NCI-H524 treated with DMSO at 0.1 percent for 48 hours (cell line): ENCODE results near the gene SCN5A.
"Not testable (repeated sequence)": the region's sequence is repeated elsewhere in the genome, so short reads cannot be mapped to it uniquely, and the experiment has no call there.

ENCODE experiments used
- DNase-seq: peaks from one replicate; lab custom pipeline; 2025; lab: John Stamatoyannopoulos, UW

SCN5A gene

DNA sequence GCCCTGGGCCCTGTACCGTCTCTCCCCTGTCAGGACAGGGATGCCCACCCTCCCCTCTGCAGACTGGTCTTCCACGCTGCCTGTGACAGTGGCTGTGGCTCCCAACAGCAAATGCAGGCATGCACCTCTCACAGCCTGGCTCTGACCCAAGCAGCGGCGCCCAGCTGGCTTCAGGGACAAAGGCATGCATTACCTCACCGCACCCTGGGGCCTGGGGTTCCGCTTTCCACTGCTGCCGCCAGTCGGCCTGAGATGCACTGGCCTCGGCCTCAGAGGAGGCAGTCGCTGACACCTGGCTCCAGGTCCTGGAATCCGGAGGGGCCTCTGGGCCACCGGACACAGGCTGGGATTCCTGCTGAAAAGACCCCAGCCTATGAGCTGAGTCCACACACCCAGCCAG lies 70.3 kb downstream of the SCN5A start:
- DNase-seq: no peak

DNA sequence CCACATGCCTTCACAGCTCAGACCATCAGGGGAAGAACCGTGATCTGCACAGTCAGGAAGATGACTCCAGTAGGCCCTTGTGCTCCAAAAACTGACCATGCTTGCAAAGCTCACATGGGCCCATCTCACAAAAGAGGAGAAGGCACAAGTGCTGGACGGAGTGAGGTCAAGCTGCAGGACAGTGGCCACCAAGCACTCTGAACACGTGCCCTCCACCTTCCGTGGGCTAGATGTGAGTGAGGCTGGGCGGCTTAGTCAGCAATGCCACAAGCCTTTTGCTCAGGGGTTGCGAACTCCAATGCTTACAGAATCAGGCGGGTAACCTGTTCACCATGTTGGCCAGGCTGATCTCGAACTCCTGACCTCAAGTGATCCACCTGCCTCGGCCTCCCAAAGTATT lies 70.9 kb downstream of the SCN5A start:
- no peak for DNase-seq

DNA sequence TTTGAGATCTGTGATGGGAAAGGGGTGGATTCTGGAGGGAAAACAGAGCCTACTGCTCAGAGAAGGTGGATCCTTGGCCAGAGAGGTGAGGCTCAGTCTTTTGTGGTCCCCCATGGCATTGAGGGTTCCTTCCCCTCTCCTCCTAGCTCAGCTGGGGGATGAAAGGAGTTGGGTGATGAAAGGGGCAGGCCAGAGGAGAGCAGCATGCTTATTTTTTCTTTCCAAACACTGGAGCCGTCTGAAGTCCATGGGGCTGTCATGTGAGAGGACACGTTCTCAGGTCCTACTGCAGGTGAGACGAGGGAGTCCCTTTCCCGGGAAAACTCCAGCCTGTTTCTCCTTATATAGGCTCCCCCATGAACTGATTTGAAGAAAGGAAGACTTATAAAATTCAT lies 71.4 kb downstream of the SCN5A start:
- no peak for DNase-seq

DNA sequence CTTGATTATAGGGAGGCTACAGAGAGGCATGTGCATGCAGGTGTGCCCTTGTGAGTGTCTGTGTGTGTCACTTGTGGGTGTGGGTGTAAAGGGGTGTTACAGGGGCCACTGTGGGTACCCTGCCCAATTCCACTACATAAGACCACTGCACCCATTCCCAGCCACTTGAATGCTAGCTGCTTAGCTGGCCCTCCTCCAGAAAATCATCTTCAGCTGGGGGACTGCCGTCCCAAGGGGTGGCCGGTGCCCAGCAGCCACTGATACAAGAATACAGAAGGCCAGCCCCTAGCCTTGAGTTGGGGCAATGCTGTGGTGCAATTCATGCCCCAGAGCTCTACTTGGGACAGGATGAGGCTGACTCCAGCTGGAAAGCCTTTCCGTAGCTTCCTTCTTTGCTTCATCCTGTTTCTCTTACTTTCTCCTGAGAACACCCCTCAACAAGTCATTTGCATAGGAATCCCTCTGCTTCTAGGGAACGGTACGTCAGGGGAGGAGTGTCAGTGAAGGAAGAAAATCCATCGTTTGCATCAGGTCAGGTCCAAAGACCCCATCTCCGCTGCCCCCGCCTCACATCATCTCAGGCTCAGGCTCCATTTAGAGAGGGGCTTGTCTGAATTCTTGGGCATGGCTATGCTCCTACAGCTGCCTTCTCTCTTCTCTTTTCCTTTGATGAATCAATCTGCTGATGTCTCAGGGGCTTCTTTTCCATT lies 72.0 kb downstream of the SCN5A start:
- DNase-seq: no peak

DNA sequence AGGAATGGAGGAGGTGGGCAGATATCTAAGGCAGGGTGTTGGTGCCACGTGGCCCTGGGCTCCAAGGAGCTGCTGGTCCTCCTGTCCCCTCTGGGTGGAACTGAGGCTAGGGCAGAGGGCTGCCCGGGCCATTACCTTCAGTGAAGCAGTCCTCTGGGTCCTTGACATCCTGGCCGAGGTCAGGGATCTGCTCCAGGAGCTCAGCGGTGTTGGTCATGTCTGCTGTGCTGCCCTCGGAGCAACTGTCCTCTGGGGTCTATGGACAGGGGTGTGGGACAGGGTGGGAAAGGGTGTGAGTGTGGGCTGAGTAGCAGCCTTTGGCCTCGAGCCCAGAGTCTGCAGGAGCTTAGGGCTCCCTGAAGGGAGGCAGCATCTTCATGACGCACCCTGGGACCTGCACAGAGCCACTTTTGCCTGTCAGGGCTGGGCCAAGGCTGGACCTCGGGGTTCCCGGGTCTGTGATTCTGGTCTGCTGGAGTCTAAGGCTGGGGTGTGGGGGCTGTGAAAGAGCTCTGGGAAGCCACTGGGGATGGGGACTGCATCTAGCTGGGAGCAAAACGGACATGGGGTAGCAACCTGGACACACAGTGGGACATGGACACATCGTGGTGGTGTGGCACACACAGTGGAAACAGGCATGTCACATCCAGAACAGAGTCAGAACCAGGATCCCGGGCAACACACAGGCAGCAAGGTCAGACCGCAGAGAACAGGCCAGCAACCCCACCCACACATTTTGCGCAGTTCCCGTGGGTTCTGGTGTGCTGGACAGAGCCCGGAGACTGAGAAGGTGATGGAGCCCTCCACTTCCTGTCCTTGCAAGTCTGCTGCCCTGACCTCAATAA lies 72.7 kb downstream of the SCN5A start:
- DNase-seq: no peak

DNA sequence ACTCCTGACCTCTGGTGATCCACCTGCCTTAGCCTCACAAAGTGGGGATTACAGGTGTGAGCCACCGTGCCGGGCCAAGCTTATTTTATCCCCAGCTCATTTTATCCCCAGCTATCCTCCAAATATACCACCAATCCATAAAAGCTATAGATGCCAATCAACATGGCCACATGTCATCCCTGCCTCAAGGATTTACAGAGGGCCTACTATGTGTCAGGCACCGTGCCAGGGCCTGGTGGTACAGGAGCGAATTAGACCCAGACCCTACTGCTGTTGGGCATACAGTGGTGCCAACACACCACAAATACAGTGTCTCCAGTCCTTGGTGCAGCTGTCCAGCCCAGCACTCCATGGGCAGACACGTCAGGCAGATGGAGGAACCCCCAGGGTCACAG lies 73.4 kb downstream of the SCN5A start:
- no peak for DNase-seq

DNA sequence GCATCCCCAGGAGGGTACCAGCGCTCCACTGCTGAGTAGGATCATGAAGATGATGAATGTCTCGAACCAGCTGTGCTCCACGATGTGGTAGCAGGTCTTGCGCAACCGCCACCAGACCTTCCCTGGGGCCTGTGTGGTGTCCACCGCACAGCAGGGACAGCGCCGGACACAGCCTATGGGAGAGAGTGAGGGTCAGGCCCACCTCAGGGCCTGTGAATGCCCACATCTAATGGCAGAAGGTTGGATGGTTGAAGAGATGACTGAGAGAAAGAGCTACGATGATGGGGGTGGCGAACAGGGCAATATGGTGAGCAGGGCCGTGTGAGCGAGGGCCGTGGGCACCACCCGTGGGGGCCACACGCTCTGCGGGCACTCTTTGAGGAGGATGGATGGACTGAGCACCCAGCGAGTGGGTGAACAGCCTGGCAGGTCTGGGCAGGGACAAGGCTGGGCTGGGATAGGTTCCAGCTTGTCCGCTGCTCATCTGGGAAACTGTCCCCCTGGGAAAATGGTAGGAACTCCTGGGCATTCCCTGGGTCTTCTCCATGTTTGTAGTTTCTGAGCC lies 74.1 kb downstream of the SCN5A start:
- DNase-seq: no peak

DNA sequence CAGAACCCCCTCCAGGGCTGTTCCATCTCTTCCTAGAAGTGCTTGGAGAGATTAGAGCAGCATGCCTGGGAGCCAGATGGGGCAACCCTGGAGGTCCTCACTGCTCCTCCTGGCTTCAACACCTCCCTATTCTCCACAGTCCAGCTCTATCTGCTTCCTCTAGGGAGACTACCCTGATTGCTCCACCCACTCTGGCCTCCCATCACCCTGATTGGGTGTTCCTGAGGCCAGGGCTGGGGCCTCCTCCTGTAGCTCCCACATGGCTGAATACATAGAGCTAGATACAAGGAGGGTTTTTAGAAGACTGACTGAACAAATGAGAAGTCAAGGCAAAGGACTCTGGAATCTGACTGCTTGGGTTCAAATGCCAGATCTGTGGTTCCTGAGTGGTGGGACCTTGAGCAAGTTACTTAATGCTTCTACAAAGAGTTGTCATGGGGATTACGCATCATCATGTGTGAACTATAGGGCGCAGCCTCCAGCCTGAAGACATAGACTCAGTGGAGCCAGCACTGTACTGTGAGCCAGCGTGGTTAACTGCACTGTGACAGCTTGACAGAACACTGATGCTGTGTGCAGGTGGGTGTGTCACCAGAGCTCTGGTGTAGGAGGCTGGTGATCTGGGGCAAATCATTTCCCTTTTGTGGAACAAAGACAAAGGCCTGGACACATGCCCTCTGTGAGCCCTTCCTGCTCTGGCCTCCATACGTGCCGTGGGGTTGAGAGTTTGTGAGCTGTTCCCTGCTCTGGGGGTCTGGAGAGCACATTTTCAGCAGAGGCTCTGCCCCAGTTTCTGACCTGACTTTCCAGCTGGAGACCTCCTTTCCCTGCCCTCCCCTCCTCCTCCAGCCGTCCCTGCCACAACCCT lies 74.8 kb downstream of the SCN5A start:
- no peak for DNase-seq

DNA sequence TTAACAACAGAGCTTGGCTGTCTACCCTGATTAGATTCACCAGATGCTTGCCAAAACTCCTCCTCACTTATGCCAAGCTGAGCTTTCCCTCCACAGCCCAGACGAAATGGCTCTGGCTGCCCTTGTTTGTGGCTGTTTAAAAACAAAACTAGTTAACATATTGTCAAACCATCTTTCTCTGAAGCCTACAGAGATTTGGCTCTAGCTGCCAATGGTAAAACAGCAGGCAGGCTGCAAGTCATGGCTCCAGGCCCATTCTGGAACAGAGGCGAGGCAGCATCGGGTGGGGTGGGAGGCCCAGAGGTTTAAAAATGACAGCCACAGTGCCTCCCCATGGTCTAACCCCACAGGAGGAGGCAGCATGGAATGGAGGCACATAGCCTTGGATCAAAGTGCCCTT lies 75.9 kb downstream of the SCN5A start:
- DNase-seq: no peak

DNA sequence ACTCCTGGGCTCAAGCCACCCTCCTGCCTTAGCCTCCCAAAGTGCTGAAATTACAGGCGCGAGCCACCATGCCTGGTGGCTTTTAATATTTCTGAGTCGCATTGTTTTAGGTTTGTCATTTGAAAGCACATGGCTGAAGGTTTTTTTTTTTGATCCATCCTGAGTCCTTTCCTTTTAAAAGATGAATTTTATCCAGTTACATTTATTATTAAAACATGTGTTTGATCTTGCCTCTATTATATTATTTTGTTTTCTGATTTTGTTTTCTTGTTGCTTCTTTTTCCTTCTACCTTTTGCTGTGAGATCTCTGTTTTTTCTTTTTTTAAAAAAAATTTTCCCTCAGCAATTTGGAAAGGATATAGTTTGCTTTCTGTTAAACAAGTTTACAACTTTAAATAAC lies 76.4 kb downstream of the SCN5A start:
- DNase-seq: no peak

DNA sequence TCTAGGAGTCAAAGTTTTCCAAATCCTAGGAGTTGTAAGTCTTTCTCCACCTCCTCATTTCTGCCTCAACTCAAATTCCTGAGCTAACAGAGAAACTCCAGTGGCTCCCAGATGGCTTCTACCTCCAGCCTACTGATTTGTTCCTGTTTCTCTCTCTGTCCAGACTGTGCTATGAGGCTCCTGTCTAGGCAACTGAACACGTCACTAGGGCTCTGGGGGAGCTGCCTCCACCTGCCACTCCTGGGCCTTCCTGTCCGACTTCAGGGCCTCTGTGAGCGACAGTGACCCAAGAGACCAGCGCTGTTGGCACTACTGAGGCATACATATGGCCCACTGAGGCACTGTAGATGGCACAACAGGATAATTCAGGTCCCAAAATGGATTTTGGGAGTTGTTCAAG lies 82.0 kb downstream of the SCN5A start:
- DNase-seq: no peak

DNA sequence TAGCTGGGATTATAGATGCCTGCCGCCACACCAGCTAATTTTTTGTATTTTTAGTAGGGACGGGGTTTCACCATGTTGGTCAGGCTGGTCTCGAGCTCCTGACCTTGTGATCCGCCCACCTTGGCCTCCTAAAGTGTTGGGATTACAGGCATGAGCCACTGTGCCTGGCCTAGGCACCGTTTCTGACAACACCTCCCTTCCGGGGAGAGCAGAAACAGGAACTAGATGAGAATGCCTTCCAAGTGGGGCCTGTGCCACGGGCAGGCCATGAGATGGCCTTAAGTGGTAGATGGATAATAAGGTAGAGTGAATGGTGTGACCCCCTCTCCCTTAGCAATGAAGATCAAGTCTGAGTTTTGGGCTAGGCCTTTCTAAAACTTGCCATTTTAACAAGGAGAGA lies 82.7 kb downstream of the SCN5A start:
- not testable (repeated sequence) for DNase-seq

DNA sequence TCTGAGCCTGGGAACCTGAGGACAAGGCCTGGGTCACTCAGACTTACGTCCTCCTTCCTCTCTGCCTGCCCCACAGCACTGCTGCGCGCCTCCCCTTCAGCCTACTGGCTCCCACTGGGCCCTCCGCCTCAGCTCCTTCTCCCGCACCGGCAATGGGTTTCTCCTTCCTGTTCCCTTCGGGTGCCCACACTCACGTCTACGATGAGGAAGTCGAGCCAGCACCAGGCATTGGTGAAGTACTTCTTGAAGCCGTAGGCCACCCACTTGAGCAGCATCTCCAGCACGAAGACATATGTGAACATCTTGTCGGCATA lies 83.3 kb downstream of the SCN5A start:
- DNase-seq: no peak

DNA sequence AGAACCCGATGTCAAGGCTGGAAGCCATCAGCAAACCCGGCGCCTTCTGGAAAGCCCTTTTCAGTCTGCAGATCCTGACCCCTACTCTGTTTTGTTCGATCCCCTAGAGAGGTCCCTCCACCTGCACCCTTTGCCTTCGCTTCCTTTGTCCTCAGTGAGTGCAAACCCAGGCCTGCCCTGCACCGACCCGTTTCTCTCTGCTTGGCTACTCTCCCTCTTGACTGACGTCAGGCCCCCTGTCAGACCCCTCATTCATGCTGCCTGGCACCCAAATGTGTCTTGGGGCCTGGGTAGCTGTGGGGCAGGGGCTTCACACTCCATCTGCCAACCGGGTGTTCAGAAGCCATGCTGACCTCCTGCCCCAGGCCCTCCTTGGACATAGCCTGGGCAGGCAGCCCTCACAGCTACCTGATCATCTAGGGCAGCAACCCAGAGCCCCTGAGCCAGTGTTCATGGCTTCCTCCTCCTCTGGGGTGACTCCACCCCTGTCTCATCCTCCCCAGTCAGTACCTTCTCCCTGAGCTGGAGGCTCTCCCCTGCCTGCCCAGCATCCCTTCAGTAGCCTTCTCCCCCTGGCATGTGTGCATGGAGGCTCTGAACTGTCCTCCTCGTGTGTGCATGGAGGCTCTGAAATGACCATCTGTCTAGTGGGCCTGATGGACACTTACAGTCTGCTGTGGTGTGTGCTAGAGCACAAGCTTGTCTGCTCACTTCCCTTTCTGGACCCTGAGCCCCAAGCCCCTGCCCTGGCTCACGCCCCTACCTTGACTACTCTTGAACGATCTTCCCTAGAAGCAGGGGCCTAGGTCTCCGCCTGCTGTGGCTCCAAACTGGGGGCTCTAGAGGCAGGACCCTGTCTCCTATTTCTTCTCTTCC lies 83.9 kb downstream of the SCN5A start:
- no peak for DNase-seq

DNA sequence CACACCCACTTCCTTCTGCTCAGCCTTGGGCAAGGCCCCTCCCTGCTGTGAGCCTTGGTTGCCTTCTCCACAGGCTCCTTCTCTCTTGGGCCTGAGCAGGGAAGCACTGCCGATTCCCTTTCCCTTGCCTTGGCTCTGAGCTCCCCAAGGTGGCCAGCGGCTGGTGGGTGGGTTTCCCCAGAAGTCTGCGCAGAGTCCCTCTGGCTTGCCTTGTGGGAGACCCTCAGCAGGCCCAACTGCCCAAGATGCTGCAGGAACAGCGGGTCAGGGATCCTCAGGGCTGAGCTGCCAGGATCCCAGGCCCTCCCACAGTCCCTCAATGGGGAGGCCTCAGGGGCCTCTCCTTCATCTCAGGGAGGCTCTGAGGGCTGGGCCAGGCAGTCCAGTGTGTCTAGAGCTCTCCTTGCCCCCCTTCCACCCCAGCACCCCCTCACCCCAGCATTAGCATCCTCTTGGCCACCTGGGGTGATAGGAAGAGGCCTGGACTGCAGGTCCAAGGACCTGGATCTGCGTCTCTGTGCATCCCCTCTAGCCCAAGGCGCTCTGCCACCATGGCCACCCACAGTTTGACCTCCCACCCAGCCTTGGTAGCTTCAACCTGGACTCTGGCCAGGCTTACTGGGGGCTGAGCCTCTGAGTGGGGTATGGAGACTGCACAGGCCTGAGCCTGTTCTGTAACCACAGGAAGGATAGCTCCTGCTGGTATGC lies 84.7 kb downstream of the SCN5A start:
- no peak for DNase-seq

DNA sequence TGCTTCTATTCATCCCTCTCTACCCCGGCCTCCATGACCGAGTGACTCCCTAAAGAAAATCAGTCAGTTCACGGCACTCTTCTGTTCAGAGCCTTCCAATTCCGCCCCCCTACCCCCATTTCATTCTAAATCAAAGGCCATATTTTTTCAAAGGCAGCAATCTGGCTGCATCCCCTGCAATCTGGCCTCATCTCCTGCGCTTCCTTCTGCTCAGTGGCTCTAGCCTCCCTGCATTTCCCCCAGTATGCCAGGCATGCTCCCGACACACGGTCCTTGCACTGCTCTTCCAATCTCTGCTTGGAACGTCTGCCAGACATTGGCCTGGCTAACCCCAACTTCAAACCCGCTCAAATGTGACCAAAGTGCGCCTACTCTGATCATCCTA lies 85.6 kb downstream of the SCN5A start:
- no peak for DNase-seq

DNA sequence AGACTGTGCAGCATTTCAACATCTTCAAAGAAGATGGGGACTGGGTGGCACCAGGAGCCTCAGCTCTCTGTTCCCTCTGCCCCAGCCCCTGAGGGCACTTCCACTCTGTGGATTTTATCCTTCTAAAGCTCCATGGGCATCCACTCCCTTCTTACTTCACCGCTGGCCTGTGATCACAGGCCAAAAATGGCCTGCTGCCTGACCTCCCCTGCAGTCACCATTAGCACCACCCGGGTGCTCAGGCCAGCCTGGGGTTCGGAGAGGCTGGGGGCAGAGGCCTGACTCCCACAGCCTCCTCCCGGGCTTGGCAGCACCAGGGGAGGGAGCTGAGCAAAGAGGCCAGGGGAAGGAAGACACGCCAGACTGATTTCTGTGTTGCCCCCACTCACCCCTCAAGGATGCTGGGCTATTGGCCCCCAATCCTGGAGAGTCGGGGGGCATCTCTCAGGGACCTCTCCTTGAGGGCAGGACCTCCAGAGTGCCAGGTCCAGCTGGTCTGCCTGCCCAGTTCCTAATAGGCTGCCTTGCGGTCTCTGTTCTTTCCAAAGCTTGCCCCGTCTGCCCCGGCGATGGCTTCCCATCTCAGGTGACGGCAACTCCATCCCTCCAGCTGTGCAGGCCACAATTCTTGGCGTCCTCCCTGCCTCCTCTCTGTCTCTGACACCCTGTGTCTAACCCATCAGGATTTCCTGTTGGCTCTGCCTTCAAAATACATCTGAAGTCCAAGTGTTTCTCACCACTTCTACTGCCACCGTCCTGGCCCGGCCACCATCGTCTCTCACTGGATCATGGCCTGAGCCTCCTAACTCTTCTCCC lies 86.2 kb downstream of the SCN5A start:
- DNase-seq: no peak

DNA sequence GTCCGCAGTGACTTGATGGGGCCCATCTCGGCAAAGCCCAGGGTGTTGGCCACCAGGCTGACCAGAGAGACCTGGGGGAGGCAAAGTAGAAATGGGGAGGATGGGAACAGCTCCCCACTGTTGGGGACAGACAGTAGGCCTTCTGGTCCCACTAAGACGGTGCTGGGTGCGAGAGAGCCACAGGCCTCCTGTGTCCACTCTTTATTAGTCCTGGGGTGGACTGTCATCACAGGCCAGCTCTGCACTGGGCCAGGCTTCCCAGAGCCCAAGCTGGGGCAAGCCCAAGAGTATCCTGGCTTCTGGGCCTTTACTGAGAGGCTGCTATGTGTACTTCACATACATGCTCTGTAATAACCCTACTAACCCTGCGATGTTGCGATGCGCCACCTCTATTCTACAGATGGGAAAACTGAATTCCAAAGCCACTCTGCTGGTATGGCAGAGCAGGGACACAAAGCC lies 87.0 kb downstream of the SCN5A start:
- no peak for DNase-seq

DNA sequence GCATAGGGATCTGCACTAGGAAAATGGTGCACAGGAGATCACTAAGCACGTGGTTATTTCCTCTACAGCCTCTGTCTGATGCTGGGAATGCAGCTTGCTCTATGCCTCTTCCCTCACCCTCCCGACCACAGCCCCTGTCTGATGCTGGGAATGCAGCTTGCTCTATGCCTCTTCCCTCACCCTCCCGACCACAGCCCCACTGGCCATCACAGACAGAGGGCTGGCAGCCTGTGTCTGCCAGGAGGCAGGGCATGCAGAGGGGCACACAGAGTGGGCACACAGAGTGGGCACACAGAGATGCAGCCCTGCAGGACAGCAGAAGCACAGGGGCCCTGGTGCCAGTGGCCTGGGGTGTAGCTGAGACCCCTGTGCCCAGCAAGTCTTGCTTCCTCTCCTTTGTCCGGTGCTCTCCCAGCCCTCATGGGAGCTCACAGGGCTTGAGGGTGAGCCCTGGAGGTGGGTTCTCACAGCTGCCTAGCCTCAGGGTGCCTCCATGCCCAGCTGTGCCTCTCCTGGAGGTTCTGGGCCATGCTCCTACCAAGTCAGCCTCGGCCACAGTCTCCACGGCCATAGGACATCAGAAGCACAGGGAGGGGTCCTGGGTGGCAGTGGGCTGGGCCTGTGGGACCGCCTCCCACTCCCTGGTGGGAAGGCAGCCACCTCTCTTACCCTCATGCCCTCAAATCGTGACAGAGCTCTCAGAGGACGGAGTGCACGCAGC lies 87.6 kb downstream of the SCN5A start:
- no peak for DNase-seq
